H7 (cell line): ENCODE measurements around the gene DCAF15. TPM values are rescaled to one million over a fixed set of nuclear protein-coding genes. Genes with fewer than 3 reads are reported as not detected.

Experiments
- DNase-seq: peaks from one replicate; pipeline ENCODE4 v3.0.0; 2012
- H3K27me3 ChIP-seq: 2 replicates; pipeline ENCODE4 v1.6.0; 2011; ENCODE audit warnings: mild to moderate bottlenecking, low read length; ENCODE audit not compliant: control insufficient read depth, insufficient read depth
- H3K36me3 ChIP-seq: replicated peaks from 2 replicates; pipeline ENCODE4 v1.5.1; 2011; ENCODE audit warnings: low read length; ENCODE audit not compliant: control insufficient read depth, insufficient read depth
- H3K4me3 ChIP-seq: 2 replicates; pipeline ENCODE4 v1.5.1; 2011; ENCODE audit warnings: low read depth, mild to moderate bottlenecking, control low read depth, low read length, moderate library complexity; ENCODE audit not compliant: insufficient read depth
- total RNA-seq: library from RNA; depleted of rRNA; stranded (reverse); fragments of >200 nt; shearing (Covaris generic); gene quantifications from 2 replicates; pipeline ENCODE4 v1.2.3, GENCODE V29; 2014; rRNA removed

The DCAF15 gene
- 73.3 and 92.9 TPM in 2 replicates for total RNA-seq

- Histone ChIP-seq H3K4me3 (peak within 1 kb of the TSS; percentile 63), H3K36me3 (peaks cover 19% of the 10 kb centered on the region), H3K27me3 (no peaks in the 10 kb centered on the region)
- DNase-seq: no peak
These were observed at the start of gene DCAF15 for GRCh38 chr19:13952154-13952930. Gene DCAF15, plus strand, starts transcription at chr19:13952509. Its CDS starts 4 bp downstream, at chr19:13952513.

- no peaks in the 10 kb centered on the region for H3K36me3 ChIP-seq
- peaks cover 9% of the 10 kb centered on the region for H3K27me3 ChIP-seq
- DNase-seq: peak; percentile 59
- no peak overlapping the region for H3K4me3 ChIP-seq
These were observed 49.2 kb upstream of the DCAF15 start for GRCh38 chr19:13902993-13903555.

- Histone ChIP-seq H3K27me3 (peaks cover 9% of the 10 kb centered on the region), H3K36me3 (peaks cover 2% of the 10 kb centered on the region), H3K4me3 (peak within 1 kb of the TSS; percentile 91)
- DNase-seq: peak; percentile 100
These were observed 46.4 kb upstream of the DCAF15 start, which contains the start of the genes BRME1 and CC2D1A for GRCh38 chr19:13905634-13906520. Gene BRME1, minus strand, starts transcription at chr19:13906117. Its CDS starts 1,225 bp downstream, at chr19:13904892. Gene CC2D1A, plus strand, starts transcription at chr19:13906201. Its CDS starts 241 bp downstream, at chr19:13906442.

- H3K36me3 ChIP-seq: peaks cover 2% of the 10 kb centered on the region
- DNase-seq: no peak
- H3K27me3 ChIP-seq: peaks cover 9% of the 10 kb centered on the region
- peak overlapping the region; percentile 91 for H3K4me3 ChIP-seq
These were observed 45.8 kb upstream of the DCAF15 start for GRCh38 chr19:13906521-13906904.

- peak overlapping the region; percentile 91; the same call in 1 of the 2 replicates for H3K4me3 ChIP-seq
- H3K27me3 ChIP-seq: peaks cover 9% of the 10 kb centered on the region
- H3K36me3 ChIP-seq: peaks cover 2% of the 10 kb centered on the region
- no peak for DNase-seq
These were observed 45.4 kb upstream of the DCAF15 start for GRCh38 chr19:13906910-13907309.

- no peak for DNase-seq
- Histone ChIP-seq H3K36me3 (peaks cover 2% of the 10 kb centered on the region), H3K27me3 (peaks cover 9% of the 10 kb centered on the region), H3K4me3 (no peak overlapping the region)
These were observed 43.6 kb upstream of the DCAF15 start for GRCh38 chr19:13908674-13909073.

GRCh38 chr19:13909430-13909829 is 42.9 kb upstream of the DCAF15 start:
- Histone ChIP-seq H3K36me3 (peaks cover 2% of the 10 kb centered on the region), H3K27me3 (peaks cover 9% of the 10 kb centered on the region), H3K4me3 (no peak overlapping the region)
- no peak for DNase-seq

GRCh38 chr19:13913352-13913751 is 39.0 kb upstream of the DCAF15 start:
- peak; percentile 24 for DNase-seq
- no peak overlapping the region for H3K4me3 ChIP-seq
- H3K27me3 ChIP-seq: no peaks in the 10 kb centered on the region

GRCh38 chr19:13914777-13915176 is 37.5 kb upstream of the DCAF15 start:
- no peak for DNase-seq
- Histone ChIP-seq H3K36me3 (peaks cover 7% of the 10 kb centered on the region), H3K27me3 (no peaks in the 10 kb centered on the region), H3K4me3 (no peak overlapping the region)

More at GRCh38 chr19:13913352-13913751, 39.0 kb upstream of the DCAF15 start:
- H3K36me3 ChIP-seq: peaks cover 7% of the 10 kb centered on the region

GRCh38 chr19:13917888-13918406 is 34.4 kb upstream of the DCAF15 start:
- DNase-seq: peak; percentile 25
- Histone ChIP-seq H3K27me3 (no peaks in the 10 kb centered on the region), H3K4me3 (no peak overlapping the region), H3K36me3 (peaks cover 26% of the 10 kb centered on the region)

- H3K36me3 ChIP-seq: peaks cover 29% of the 10 kb centered on the region
- DNase-seq: peak; percentile 93
- H3K4me3 ChIP-seq: no peak overlapping the region
- no peaks in the 10 kb centered on the region for H3K27me3 ChIP-seq
These were observed 33.4 kb upstream of the DCAF15 start for GRCh38 chr19:13918726-13919411.

GRCh38 chr19:13920524-13920923 is 31.8 kb upstream of the DCAF15 start:
- peaks cover 29% of the 10 kb centered on the region for H3K36me3 ChIP-seq
- H3K27me3 ChIP-seq: no peaks in the 10 kb centered on the region
- H3K4me3 ChIP-seq: no peak overlapping the region
- DNase-seq: peak; percentile 16

GRCh38 chr19:13920940-13921747 is 31.2 kb upstream of the DCAF15 start:
- DNase-seq: peak; percentile 81
- Histone ChIP-seq H3K36me3 (peaks cover 29% of the 10 kb centered on the region), H3K27me3 (no peaks in the 10 kb centered on the region), H3K4me3 (no peak overlapping the region)
